Measurements from ENCODE around the gene SCAND1. TPM values are rescaled to one million over a fixed set of nuclear protein-coding genes. Genes with fewer than 3 reads are reported as not detected.
A peak's percentile ranks its signal among the peaks of the same experiment; 100 is the strongest.

The SCAND1 gene
- total and polyA plus RNA-seq, 9 of the 15 experiments (the other 6 are each of a cell fraction or from before 2014, with no cell fraction given): 0.08 to 94.0 (median 5.8) TPM

DNA sequence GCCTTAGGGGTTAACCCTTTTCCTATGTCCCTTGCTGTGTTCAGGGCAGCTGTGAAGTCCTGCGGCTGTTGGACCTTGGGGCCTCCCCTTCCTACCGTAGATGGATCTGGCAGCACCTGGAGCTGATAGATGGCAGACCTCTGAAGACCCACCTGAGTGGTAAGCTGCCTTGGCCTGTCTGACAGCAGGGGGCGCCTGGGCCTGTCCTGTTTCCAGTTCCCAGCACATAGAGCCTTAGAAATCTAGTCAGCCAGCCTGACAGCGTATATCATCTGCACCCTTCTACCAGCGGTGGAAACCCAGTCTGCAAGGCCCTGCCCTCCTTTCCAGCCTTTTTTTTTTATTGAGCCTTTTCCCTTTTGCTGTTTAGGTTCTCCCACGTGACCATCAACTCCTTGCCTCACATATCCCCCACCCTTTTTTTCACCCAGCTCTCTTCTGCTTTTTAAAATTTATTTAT lies 40.7 kb upstream of the SCAND1 start (continued):
- TF ChIP-seq ARID2 (IDR thresholded peaks at IDR 0.05) (peak; percentile 68; the same call in 1 of the 2 replicates), HDAC1 (IDR thresholded peaks at IDR 0.05) (no peak), ZNF224 (CRISPR knock-in tag; IDR thresholded peaks at IDR 0.05) (no peak), ILF3 (IDR thresholded peaks at IDR 0.05; ENCODE audit: borderline replicate concordance) (no peak), PHB (CRISPR knock-in tag; IDR thresholded peaks at IDR 0.05) (no peak), ZNF699 (CRISPR knock-in tag; IDR thresholded peaks at IDR 0.05; ENCODE audit: insufficient replicate concordance) (no peak), NFYB (IDR thresholded peaks at IDR 0.05; ENCODE audit: extremely low read depth, insufficient read length) (no peak), YBX1 (IDR thresholded peaks at IDR 0.05) (no peak), CHD1 (IDR thresholded peaks at IDR 0.05; ENCODE audit: low read length) (no peak), HNRNPLL (IDR thresholded peaks at IDR 0.05; ENCODE audit: low read depth, low read length, poor library complexity, severe bottlenecking) (no peak), NONO (IDR thresholded peaks at IDR 0.05; ENCODE audit: low read depth in 2 of 2, low read length in 1 of 2) (no peak), ZBTB7A (IDR thresholded peaks at IDR 0.05; ENCODE audit: borderline replicate concordance, control insufficient read depth, low read depth, low read length) (peak; percentile 38; the same call in 1 of the 2 replicates), ZNF217 (CRISPR knock-in tag; IDR thresholded peaks at IDR 0.05) (no peak), CHD4 (IDR thresholded peaks at IDR 0.05; ENCODE audit: insufficient read depth, insufficient replicate concordance, low read depth, low read length, poor library complexity, severe bottlenecking) (no peak), NBN (IDR thresholded peaks at IDR 0.05; ENCODE audit: low read depth) (0 out of 2 replicates have a peak, but pooled peaks have one; percentile 48)
- TF ChIP-seq, protein P1, sequence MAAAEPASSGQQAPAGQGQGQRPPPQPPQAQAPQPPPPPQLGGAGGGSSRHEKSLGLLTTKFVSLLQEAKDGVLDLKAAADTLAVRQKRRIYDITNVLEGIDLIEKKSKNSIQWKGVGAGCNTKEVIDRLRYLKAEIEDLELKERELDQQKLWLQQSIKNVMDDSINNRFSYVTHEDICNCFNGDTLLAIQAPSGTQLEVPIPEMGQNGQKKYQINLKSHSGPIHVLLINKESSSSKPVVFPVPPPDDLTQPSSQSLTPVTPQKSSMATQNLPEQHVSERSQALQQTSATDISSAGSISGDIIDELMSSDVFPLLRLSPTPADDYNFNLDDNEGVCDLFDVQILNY (CRISPR knock-in tag; IDR thresholded peaks at IDR 0.05): no peak
- TF ChIP-seq, protein P2, sequence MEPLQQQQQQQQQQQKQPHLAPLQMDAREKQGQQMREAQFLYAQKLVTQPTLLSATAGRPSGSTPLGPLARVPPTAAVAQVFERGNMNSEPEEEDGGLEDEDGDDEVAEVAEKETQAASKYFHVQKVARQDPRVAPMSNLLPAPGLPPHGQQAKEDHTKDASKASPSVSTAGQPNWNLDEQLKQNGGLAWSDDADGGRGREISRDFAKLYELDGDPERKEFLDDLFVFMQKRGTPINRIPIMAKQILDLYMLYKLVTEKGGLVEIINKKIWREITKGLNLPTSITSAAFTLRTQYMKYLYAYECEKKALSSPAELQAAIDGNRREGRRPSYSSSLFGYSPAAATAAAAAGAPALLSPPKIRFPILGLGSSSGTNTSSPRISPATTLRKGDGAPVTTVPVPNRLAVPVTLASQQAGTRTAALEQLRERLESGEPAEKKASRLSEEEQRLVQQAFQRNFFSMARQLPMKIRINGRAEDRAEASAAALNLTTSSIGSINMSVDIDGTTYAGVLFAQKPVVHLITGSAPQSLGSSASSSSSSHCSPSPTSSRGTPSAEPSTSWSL (CRISPR knock-in tag; IDR thresholded peaks at IDR 0.05; ENCODE audit: borderline replicate concordance): no peak
- TF ChIP-seq, protein P3, sequence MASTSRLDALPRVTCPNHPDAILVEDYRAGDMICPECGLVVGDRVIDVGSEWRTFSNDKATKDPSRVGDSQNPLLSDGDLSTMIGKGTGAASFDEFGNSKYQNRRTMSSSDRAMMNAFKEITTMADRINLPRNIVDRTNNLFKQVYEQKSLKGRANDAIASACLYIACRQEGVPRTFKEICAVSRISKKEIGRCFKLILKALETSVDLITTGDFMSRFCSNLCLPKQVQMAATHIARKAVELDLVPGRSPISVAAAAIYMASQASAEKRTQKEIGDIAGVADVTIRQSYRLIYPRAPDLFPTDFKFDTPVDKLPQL (IDR thresholded peaks at IDR 0.05; ENCODE audit: extremely low read depth, insufficient read length): no peak
- TF ChIP-seq, protein P4, sequence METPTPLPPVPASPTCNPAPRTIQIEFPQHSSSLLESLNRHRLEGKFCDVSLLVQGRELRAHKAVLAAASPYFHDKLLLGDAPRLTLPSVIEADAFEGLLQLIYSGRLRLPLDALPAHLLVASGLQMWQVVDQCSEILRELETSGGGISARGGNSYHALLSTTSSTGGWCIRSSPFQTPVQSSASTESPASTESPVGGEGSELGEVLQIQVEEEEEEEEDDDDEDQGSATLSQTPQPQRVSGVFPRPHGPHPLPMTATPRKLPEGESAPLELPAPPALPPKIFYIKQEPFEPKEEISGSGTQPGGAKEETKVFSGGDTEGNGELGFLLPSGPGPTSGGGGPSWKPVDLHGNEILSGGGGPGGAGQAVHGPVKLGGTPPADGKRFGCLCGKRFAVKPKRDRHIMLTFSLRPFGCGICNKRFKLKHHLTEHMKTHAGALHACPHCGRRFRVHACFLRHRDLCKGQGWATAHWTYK (CRISPR knock-in tag; IDR thresholded peaks at IDR 0.05): no peak

All from K562 (cell line).